ENCODE data around the gene EBPL. TPM values are rescaled to one million over a fixed set of nuclear protein-coding genes. Genes with fewer than 3 reads are reported as not detected.

EBPL gene
- total RNA-seq, 4 donors from 2014 or later, result 47.0 to 99.4 (median 79.7) TPM

GRCh38 chr13:49651570-49652354 lies 39.5 kb downstream of the EBPL start:
- Histone ChIP-seq H3K27me3 (no peaks in the 10 kb centered on the region), H3K4me3 (no peak overlapping the region), H3K36me3 (no peaks in the 10 kb centered on the region), H3K27ac (no peak overlapping the region), H3K4me1 (no peaks in the 10 kb centered on the region), H3K9me3 (no peaks in the 10 kb centered on the region)
- no peak for DNase-seq
- TF ChIP-seq POLR2A (IDR thresholded peaks at IDR 0.05), result no peak
- TF ChIP-seq CTCF (IDR thresholded peaks at IDR 0.05), result no peak
- intact Hi-C loops (cut with DNase I; ENCODE audit: low total_unique reads), result no loop called here

- Histone ChIP-seq H3K27me3 (no peaks in the 10 kb centered on the region), H3K4me1 (no peaks in the 10 kb centered on the region), H3K27ac (no peak overlapping the region), H3K36me3 (no peaks in the 10 kb centered on the region), H3K9me3 (no peaks in the 10 kb centered on the region), H3K4me3 (no peak overlapping the region)
- intact Hi-C loops (cut with DNase I; ENCODE audit: low total_unique reads), result no loop called here
- no peak for TF ChIP-seq CTCF (IDR thresholded peaks at IDR 0.05)
- TF ChIP-seq POLR2A (IDR thresholded peaks at IDR 0.05), result no peak
- no peak for DNase-seq
These were observed 41.3 kb downstream of the EBPL start for GRCh38 chr13:49649963-49650312.

DNA sequence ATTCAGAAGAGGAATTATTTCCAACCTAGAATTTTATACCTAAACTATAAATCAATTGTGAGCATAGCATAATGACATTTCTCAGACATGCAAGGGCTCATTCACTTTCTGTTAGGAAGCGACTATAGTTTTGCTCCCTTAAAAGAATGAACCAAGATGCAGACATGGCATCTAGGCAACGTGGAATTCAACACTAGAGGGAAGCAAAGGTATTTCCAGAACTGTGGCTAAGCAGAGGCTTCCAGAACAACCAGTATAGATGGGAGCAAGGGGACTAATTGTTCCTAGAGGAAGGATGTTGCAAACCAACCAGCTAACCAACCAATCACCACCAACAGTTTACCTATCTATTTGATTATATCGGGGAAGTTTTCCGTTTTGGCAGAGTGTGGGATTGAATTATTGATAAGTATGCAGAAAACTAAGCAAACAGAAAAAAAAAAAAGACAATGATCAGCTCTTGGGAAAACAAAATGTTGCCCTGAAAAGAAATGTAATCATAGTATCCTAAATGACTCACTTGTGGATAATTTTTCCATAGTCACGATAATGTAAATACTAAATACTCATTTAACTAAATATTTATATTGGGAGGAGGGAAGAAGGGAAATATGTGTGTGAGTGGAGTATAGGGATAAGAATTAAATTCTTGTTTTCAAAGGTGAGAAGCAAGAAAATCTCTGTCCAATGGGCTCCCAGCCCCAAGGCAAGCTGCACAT lies 41.9 kb downstream of the EBPL start:
- Histone ChIP-seq H3K36me3 (no peaks in the 10 kb centered on the region), H3K27ac (no peak overlapping the region), H3K9me3 (no peaks in the 10 kb centered on the region), H3K27me3 (no peaks in the 10 kb centered on the region), H3K4me1 (no peaks in the 10 kb centered on the region), H3K4me3 (no peak overlapping the region)
- no peak for DNase-seq
- TF ChIP-seq POLR2A (IDR thresholded peaks at IDR 0.05), result no peak
- TF ChIP-seq CTCF (IDR thresholded peaks at IDR 0.05), result peak in 3 of 4 experiments; percentile 24 to 42 (median 36)
- intact Hi-C loops (cut with DNase I; ENCODE audit: low total_unique reads), result no loop called here

DNA sequence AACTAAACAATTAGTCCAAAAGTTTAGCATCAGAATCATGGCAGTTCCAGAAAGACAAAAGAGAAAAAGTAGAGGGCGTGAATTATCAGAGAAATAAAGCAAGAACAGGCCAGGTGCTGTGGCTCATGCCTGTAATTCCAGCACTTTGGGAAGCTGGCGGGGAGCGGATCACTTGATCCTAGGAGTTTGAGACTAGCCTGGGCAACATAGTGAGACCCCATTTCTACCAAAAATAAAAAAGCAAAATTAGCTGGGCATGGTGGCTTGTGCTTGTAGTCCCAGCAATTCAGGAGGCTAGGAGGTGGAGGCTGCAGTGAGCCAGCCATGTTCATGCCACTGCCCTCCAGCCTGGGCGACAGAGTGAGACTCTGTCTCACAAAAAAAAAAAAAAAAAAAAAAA lies 44.6 kb downstream of the EBPL start:
- H3K4me3 ChIP-seq, result no peak overlapping the region
- no peaks in the 10 kb centered on the region for H3K9me3 ChIP-seq
- intact Hi-C loops (cut with DNase I; ENCODE audit: low total_unique reads), result no loop called here
- no peaks in the 10 kb centered on the region for H3K27me3 ChIP-seq
- H3K36me3 ChIP-seq, result no peaks in the 10 kb centered on the region
- H3K27ac ChIP-seq, result no peak overlapping the region
- TF ChIP-seq CTCF (IDR thresholded peaks at IDR 0.05) (no peak), POLR2A (IDR thresholded peaks at IDR 0.05) (no peak)
- DNase-seq, result no peak
- H3K4me1 ChIP-seq, result no peaks in the 10 kb centered on the region

- Histone ChIP-seq H3K27me3 (no peaks in the 10 kb centered on the region), H3K4me3 (no peak overlapping the region), H3K27ac (no peak overlapping the region), H3K36me3 (no peaks in the 10 kb centered on the region), H3K4me1 (no peaks in the 10 kb centered on the region), H3K9me3 (no peaks in the 10 kb centered on the region)
- no peak for DNase-seq
- intact Hi-C loops (cut with DNase I; ENCODE audit: low total_unique reads), result no loop called here
- TF ChIP-seq CTCF (IDR thresholded peaks at IDR 0.05), result no peak
- TF ChIP-seq POLR2A (IDR thresholded peaks at IDR 0.05), result no peak
These were observed 45.8 kb downstream of the EBPL start for GRCh38 chr13:49645451-49645850.
